Measurements from ENCODE around the gene URB1.
"Not testable (repeated sequence)": the region's sequence is repeated elsewhere in the genome, so short reads cannot be mapped to it uniquely, and the experiment has no call there.

Gene URB1

GRCh38 chr21:32276671-32277070 lies 116.1 kb downstream of the URB1 start:
- H3K4me2 ChIP-seq (ENCODE audit: low read length) = no peak overlapping the region
- H3K9ac ChIP-seq (ENCODE audit: low read length) = no peak overlapping the region
- H2AK5ac ChIP-seq (ENCODE audit: low read length) = no peak overlapping the region
- no peak overlapping the region for H2BK15ac ChIP-seq (replicated peaks; ENCODE audit: low read depth)
- peaks cover 12% of the 10 kb centered on the region for H3K79me2 ChIP-seq (ENCODE audit: control insufficient read depth, insufficient read depth, low read length)
- H3K4ac ChIP-seq (ENCODE audit: low read depth, low read length) = no peak overlapping the region
- H3K4me3 ChIP-seq (ENCODE audit: low read length) = no peak overlapping the region
- H2BK5ac ChIP-seq (ENCODE audit: low read length) = no peak overlapping the region
- H3K56ac ChIP-seq (ENCODE audit: low read length) = no peak overlapping the region
- H3K4me1 ChIP-seq (ENCODE audit: control insufficient read depth, low read depth, low read length) = no peaks in the 10 kb centered on the region
- no peak overlapping the region for H3K18ac ChIP-seq (ENCODE audit: low read length)
- H2BK120ac ChIP-seq (ENCODE audit: low read depth, low read length) = no peak overlapping the region
- H4K8ac ChIP-seq (ENCODE audit: low read depth, low read length) = no peak overlapping the region
- peaks cover 5% of the 10 kb centered on the region for H3K36me3 ChIP-seq (ENCODE audit: control insufficient read depth, insufficient read depth, low read length)
- no peak overlapping the region for H4K5ac ChIP-seq (ENCODE audit: low read length)
- H3K27ac ChIP-seq (ENCODE audit: low read depth, low read length) = no peak overlapping the region
- no peaks in the 10 kb centered on the region for H3K27me3 ChIP-seq (ENCODE audit: insufficient read depth, low read length, poor library complexity)
- peaks cover 8% of the 10 kb centered on the region for H3K79me1 ChIP-seq (ENCODE audit: low read length)
- no peak overlapping the region for H3K23ac ChIP-seq (ENCODE audit: low read length)
- no peak for DNase-seq
- no CpG with 5 or more reads among the region's 4 CpGs for WGBS (ENCODE audit: extremely low coverage, insufficient coverage, low lambda C conversion rate)

- Histone ChIP-seq H2AK5ac (ENCODE audit: low read length) (no peak overlapping the region), H2BK15ac (replicated peaks; ENCODE audit: low read depth) (no peak overlapping the region), H3K79me1 (ENCODE audit: low read length) (peaks cover 6% of the 10 kb centered on the region), H3K27ac (ENCODE audit: low read depth, low read length) (no peak overlapping the region), H3K27me3 (ENCODE audit: insufficient read depth, low read length, poor library complexity) (no peaks in the 10 kb centered on the region), H3K9ac (ENCODE audit: low read length) (no peak overlapping the region), H2BK5ac (ENCODE audit: low read length) (no peak overlapping the region), H3K4me1 (ENCODE audit: control insufficient read depth, low read depth, low read length) (no peaks in the 10 kb centered on the region), H3K56ac (ENCODE audit: low read length) (no peak overlapping the region), H3K4ac (ENCODE audit: low read depth, low read length) (no peak overlapping the region), H3K79me2 (ENCODE audit: control insufficient read depth, insufficient read depth, low read length) (peaks cover 1% of the 10 kb centered on the region), H3K4me2 (ENCODE audit: low read length) (no peak overlapping the region), H3K23ac (ENCODE audit: low read length) (no peak overlapping the region), H3K4me3 (ENCODE audit: low read length) (no peak overlapping the region), H3K18ac (ENCODE audit: low read length) (no peak overlapping the region), H2BK120ac (ENCODE audit: low read depth, low read length) (no peak overlapping the region), H3K36me3 (ENCODE audit: control insufficient read depth, insufficient read depth, low read length) (peaks cover 7% of the 10 kb centered on the region), H4K5ac (ENCODE audit: low read length) (no peak overlapping the region), H4K8ac (ENCODE audit: low read depth, low read length) (no peak overlapping the region)
- DNase-seq = no peak
- WGBS (ENCODE audit: extremely low coverage, insufficient coverage, low lambda C conversion rate) = no CpG with 5 or more reads among the region's 4 CpGs
Observed at GRCh38 chr21:32270748-32271147, 122.1 kb downstream of the URB1 start.

- not testable (repeated sequence) for H3K18ac ChIP-seq (ENCODE audit: low read length); H4K5ac ChIP-seq (ENCODE audit: low read length); H3K4ac ChIP-seq (ENCODE audit: low read depth, low read length); H3K23ac ChIP-seq (ENCODE audit: low read length); H2BK5ac ChIP-seq (ENCODE audit: low read length); H3K9ac ChIP-seq (ENCODE audit: low read length); H3K36me3 ChIP-seq (ENCODE audit: control insufficient read depth, insufficient read depth, low read length); H3K79me1 ChIP-seq (ENCODE audit: low read length); H3K4me1 ChIP-seq (ENCODE audit: control insufficient read depth, low read depth, low read length); H3K4me2 ChIP-seq (ENCODE audit: low read length); DNase-seq; H3K4me3 ChIP-seq (ENCODE audit: low read length); H3K79me2 ChIP-seq (ENCODE audit: control insufficient read depth, insufficient read depth, low read length); H3K27me3 ChIP-seq (ENCODE audit: insufficient read depth, low read length, poor library complexity); H3K56ac ChIP-seq (ENCODE audit: low read length); H4K8ac ChIP-seq (ENCODE audit: low read depth, low read length); H2BK15ac ChIP-seq (replicated peaks; ENCODE audit: low read depth); H3K27ac ChIP-seq (ENCODE audit: low read depth, low read length); H2AK5ac ChIP-seq (ENCODE audit: low read length); H2BK120ac ChIP-seq (ENCODE audit: low read depth, low read length)
- no CpG with 5 or more reads among the region's 23 CpGs for WGBS (ENCODE audit: extremely low coverage, insufficient coverage, low lambda C conversion rate)
Observed at GRCh38 chr21:32265321-32265720, 127.5 kb downstream of the URB1 start.

- Histone ChIP-seq H3K36me3 (ENCODE audit: control insufficient read depth, insufficient read depth, low read length) (no peaks in the 10 kb centered on the region), H2BK5ac (ENCODE audit: low read length) (no peak overlapping the region), H3K27ac (ENCODE audit: low read depth, low read length) (no peak overlapping the region), H3K79me1 (ENCODE audit: low read length) (no peaks in the 10 kb centered on the region), H3K4ac (ENCODE audit: low read depth, low read length) (no peak overlapping the region), H2BK120ac (ENCODE audit: low read depth, low read length) (no peak overlapping the region), H3K56ac (ENCODE audit: low read length) (no peak overlapping the region), H3K18ac (ENCODE audit: low read length) (no peak overlapping the region), H4K8ac (ENCODE audit: low read depth, low read length) (no peak overlapping the region), H3K27me3 (ENCODE audit: insufficient read depth, low read length, poor library complexity) (no peaks in the 10 kb centered on the region), H2AK5ac (ENCODE audit: low read length) (no peak overlapping the region), H3K4me3 (ENCODE audit: low read length) (no peak overlapping the region), H4K5ac (ENCODE audit: low read length) (no peak overlapping the region), H3K4me2 (ENCODE audit: low read length) (no peak overlapping the region), H3K4me1 (ENCODE audit: control insufficient read depth, low read depth, low read length) (no peaks in the 10 kb centered on the region), H3K23ac (ENCODE audit: low read length) (no peak overlapping the region), H2BK15ac (replicated peaks; ENCODE audit: low read depth) (no peak overlapping the region), H3K79me2 (ENCODE audit: control insufficient read depth, insufficient read depth, low read length) (no peaks in the 10 kb centered on the region), H3K9ac (ENCODE audit: low read length) (no peak overlapping the region)
- no CpG with 5 or more reads among the region's 5 CpGs for WGBS (ENCODE audit: extremely low coverage, insufficient coverage, low lambda C conversion rate)
- DNase-seq = no peak
Observed at GRCh38 chr21:32261929-32262328, 130.9 kb downstream of the URB1 start.

Small RNAs within 50 kb of the gene (small RNA-seq; reads per million reads assigned to genes)
- 1.4 reads per million for gene SNORA80A (ENCODE audit: insufficient read depth)

Data from mesendoderm (in vitro differentiated cells).